ENCODE measurements around the gene RGS12. TPM values are rescaled to one million over a fixed set of nuclear protein-coding genes. Genes with fewer than 3 reads are reported as not detected.
A peak's percentile ranks its signal among the peaks of the same experiment; 100 is the strongest.

Gene RGS12
- total RNA-seq, 1 donor from 2014 or later, result 64.8 TPM

DNA sequence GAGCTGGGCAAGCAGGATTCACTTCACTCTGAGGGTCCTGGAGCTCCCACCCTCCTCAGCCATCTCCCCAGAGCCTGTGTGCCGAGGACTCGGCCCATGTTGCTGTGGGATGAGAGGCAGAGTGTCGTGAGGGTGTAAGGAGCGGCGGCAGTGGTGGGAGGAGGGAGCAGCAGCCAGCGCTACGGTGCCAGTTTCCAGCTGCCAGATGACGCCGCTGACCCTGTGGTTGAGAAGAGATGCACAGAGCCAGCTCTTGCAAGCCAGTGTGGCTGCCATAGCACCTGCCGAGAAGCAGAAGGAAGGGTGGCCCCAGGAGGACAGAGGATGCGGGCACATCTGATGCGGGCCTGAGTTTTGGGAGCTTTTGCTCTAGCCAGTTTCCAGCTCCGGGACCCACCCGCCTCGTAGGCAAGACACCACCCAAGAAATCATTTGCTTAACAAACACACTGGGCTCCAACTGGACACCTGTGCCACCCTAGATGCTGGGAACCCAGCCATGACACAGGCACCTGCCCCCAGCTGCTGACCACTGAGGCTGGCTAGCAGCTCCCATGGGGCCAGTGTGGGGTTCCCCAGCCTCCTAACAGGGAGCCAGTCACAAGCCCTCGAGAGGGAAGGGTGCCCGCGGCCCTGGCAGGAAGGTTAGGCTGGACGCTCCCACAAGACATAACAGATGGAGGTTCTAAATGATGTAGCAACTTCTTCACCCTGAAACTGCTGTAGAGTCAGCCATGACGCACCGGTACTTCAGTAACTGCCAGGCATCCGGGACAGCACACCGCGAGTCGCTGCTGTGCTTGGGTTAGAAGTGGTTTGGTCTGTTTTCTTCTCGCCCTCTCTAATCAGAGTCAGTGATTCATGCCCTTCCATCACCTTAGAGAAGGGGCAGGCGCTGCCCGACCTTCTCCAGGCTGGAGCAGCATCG is 35.0 kb upstream of the RGS12 start:
- no peak for DNase-seq (ENCODE audit: extremely low spot score in 2 of 2)
- intact Hi-C loops (cut with DNase I), result no loop called here
- no peaks in the 10 kb centered on the region for H3K27me3 ChIP-seq
- no peaks in the 10 kb centered on the region for H3K4me1 ChIP-seq
- H3K27ac ChIP-seq, result no peak overlapping the region
- no peaks in the 10 kb centered on the region for H3K36me3 ChIP-seq
- no peak overlapping the region for H3K4me3 ChIP-seq
- TF ChIP-seq, protein P1, sequence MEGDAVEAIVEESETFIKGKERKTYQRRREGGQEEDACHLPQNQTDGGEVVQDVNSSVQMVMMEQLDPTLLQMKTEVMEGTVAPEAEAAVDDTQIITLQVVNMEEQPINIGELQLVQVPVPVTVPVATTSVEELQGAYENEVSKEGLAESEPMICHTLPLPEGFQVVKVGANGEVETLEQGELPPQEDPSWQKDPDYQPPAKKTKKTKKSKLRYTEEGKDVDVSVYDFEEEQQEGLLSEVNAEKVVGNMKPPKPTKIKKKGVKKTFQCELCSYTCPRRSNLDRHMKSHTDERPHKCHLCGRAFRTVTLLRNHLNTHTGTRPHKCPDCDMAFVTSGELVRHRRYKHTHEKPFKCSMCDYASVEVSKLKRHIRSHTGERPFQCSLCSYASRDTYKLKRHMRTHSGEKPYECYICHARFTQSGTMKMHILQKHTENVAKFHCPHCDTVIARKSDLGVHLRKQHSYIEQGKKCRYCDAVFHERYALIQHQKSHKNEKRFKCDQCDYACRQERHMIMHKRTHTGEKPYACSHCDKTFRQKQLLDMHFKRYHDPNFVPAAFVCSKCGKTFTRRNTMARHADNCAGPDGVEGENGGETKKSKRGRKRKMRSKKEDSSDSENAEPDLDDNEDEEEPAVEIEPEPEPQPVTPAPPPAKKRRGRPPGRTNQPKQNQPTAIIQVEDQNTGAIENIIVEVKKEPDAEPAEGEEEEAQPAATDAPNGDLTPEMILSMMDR (IDR thresholded peaks at IDR 0.05), result no peak
- TF ChIP-seq POLR2AphosphoS5 (IDR thresholded peaks at IDR 0.05; ENCODE audit: insufficient read depth in 1 of 2, low read depth in 1 of 2) (no peak), POLR2A (IDR thresholded peaks at IDR 0.05) (no peak)
- no peaks in the 10 kb centered on the region for H3K9me3 ChIP-seq

DNA sequence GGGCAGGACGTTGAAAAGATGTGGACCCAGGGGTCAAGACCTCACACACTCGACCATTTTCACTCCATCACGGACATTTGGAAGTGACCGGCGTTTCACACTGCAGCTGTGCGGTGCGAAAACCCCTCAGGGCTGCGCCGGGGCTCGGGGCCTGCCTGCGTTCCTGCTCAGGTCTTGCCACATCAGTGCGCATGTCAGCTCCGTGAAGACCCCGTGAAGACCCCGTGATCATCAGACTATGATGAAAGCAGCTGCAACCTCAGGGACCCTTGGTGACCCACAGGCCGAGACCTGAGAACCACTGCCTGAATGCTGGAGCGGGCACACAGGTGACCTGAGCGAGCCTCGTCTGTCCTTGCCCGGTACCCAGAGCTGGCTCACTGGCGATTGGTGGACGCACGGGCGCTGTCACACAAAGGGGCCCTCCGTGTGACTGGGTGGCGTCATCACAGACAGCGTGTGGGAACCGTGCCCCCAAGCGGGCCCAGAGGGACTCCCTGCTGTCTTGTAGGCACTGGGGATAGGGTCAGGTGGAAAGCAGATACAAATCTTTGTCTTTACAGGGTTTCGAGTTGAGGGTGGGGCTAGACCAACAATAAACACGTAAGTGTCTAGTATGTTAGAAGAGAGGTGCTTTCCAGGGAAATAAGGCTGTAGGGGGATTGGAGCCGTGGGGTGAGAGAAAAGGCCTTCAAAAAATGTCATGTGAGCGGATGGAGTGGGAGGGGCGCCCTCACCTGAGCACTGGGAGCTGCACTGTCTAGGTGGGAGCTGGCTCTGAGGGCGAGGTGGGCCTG is 31.2 kb upstream of the RGS12 start:
- Histone ChIP-seq H3K27me3 (no peaks in the 10 kb centered on the region), H3K36me3 (no peaks in the 10 kb centered on the region), H3K9me3 (no peaks in the 10 kb centered on the region), H3K4me1 (no peaks in the 10 kb centered on the region), H3K4me3 (no peak overlapping the region), H3K27ac (no peak overlapping the region)
- intact Hi-C loops (cut with DNase I), result no loop called here
- TF ChIP-seq POLR2AphosphoS5 (IDR thresholded peaks at IDR 0.05; ENCODE audit: insufficient read depth in 1 of 2, low read depth in 1 of 2), result no peak
- TF ChIP-seq, protein P1 (IDR thresholded peaks at IDR 0.05), result no peak
- TF ChIP-seq POLR2A (IDR thresholded peaks at IDR 0.05), result no peak
- no peak for DNase-seq (ENCODE audit: extremely low spot score in 2 of 2)

DNA sequence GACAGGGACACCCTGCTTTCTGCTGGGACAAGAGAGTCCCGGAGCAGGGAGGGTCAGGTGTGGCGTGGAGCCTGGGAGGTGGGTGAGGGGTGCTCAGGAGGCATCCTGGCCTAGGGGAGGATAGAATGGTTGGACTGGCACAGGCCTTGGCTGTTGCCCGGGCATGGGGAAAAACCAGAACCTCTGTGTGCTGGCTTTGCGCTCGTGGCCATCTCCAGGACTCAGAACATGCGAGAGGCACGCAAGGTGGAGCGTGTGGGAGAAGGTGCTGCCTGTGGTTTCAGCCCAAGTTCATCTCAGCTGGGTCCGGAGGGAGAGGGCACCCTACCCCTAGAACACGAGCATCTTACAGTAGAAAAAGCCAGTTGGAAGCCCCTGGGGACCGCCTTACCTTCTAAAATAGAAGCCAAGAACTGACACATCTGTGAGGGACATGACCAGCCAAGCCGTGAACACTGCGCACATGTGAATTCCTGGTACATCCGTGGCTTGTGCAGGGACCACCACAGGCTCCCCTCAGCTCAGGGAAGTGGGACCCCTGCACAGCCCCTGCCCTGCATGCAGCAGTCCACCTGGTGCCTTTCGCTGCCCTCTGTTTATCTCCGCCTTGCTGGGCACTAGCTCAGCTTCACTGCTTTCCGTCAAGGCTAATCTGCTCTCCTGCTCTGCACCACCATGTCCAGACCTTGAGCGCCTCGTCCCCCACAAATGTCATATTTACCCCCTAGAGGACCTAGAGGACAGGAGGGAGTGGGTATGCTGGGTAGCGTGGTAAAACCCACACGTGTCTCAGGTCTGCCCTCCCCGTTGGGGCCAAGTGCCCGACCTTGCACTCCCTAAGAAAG is 30.4 kb upstream of the RGS12 start:
- no peaks in the 10 kb centered on the region for H3K4me1 ChIP-seq
- no peak for DNase-seq (ENCODE audit: extremely low spot score in 2 of 2)
- no peaks in the 10 kb centered on the region for H3K36me3 ChIP-seq
- H3K27me3 ChIP-seq, result no peaks in the 10 kb centered on the region
- H3K27ac ChIP-seq, result no peak overlapping the region
- no peak for TF ChIP-seq POLR2AphosphoS5 (IDR thresholded peaks at IDR 0.05; ENCODE audit: insufficient read depth in 1 of 2, low read depth in 1 of 2)
- no peak for TF ChIP-seq POLR2A (IDR thresholded peaks at IDR 0.05)
- TF ChIP-seq, protein P1 (IDR thresholded peaks at IDR 0.05), result no peak
- intact Hi-C loops (cut with DNase I), result no loop called here
- H3K4me3 ChIP-seq, result no peak overlapping the region
- no peaks in the 10 kb centered on the region for H3K9me3 ChIP-seq

DNA sequence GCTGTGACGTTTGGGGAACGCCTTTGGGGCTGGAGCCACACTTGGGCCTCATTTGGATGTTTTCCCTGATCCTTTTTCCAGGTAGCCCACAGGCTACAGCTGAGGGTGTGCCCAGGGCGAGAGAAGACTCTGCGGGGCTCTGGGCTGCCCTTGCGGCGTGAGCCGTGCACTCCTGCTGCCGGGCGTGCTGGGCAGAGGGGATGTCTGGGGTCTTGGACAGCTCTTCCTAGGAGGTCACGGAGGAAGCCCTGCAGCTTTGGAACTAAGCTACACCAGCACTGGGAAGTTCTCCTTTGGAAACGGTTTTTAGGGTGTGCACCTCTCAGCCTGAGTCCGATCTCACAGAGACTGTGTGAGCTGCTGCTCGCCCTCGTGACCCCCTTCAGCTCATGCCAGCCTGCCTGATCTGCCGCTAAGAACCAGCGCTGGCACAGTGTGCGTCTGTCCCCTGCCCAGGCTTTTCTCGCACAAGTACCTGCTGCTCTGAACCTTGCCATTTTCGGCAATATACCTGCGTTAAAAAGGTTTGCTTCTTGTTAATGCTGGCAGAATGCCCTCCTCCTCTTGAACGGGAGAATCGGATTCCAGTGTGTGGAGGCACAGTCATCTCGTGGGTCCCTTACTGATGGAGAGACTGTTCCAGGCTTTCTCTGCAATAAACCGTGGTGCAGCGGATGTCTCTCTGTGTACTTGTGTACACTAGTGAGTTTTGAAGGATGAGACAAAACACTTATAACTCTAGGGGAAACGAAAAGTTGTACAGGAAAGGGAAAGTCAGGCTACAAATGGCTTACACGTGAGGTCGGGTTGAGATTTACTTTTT is 29.6 kb upstream of the RGS12 start:
- DNase-seq (ENCODE audit: extremely low spot score in 2 of 2), result peak in 1 of 2 donors; percentile 40
- Histone ChIP-seq H3K27me3 (no peaks in the 10 kb centered on the region), H3K4me3 (no peak overlapping the region), H3K36me3 (no peaks in the 10 kb centered on the region), H3K9me3 (no peaks in the 10 kb centered on the region), H3K27ac (no peak overlapping the region), H3K4me1 (no peaks in the 10 kb centered on the region)
- TF ChIP-seq POLR2AphosphoS5 (IDR thresholded peaks at IDR 0.05; ENCODE audit: insufficient read depth in 1 of 2, low read depth in 1 of 2) (no peak), POLR2A (IDR thresholded peaks at IDR 0.05) (no peak)
- TF ChIP-seq, protein P1 (IDR thresholded peaks at IDR 0.05), result no peak
- intact Hi-C loops (cut with DNase I), result no loop called here

All from vagina (tissue), 2 donors.